ENCODE results near the gene SYT14. TPM values are rescaled to one million over a fixed set of nuclear protein-coding genes. Genes with fewer than 3 reads are reported as not detected.

The SYT14 gene
- total and polyA plus RNA-seq, 11 donors: not detected

- no peak for ATAC-seq
- intact Hi-C loops (cut with DNase I): no loop called here
- Histone ChIP-seq H3K27ac (no peak overlapping the region), H3K9me3 (no peaks in the 10 kb centered on the region), H3K36me3 (no peaks in the 10 kb centered on the region), H3K4me1 (no peaks in the 10 kb centered on the region), H3K4me3 (no peak overlapping the region), H3K27me3 (peaks cover 0 to 21% (median 2%) of the 10 kb centered on the region in 9 donors)
- 45 to 77% (median 68%) methylated on average over 2 of the region's 2 CpGs for WGBS, 4 donors
- TF ChIP-seq, protein P1, sequence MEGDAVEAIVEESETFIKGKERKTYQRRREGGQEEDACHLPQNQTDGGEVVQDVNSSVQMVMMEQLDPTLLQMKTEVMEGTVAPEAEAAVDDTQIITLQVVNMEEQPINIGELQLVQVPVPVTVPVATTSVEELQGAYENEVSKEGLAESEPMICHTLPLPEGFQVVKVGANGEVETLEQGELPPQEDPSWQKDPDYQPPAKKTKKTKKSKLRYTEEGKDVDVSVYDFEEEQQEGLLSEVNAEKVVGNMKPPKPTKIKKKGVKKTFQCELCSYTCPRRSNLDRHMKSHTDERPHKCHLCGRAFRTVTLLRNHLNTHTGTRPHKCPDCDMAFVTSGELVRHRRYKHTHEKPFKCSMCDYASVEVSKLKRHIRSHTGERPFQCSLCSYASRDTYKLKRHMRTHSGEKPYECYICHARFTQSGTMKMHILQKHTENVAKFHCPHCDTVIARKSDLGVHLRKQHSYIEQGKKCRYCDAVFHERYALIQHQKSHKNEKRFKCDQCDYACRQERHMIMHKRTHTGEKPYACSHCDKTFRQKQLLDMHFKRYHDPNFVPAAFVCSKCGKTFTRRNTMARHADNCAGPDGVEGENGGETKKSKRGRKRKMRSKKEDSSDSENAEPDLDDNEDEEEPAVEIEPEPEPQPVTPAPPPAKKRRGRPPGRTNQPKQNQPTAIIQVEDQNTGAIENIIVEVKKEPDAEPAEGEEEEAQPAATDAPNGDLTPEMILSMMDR (IDR thresholded peaks at IDR 0.05): no peak
- no peak for TF ChIP-seq POLR2A (IDR thresholded peaks at IDR 0.05)
- DNase-seq: no peak
Measured at GRCh38 chr1:209945377-209945776, 7.4 kb downstream of the SYT14 start.

DNA sequence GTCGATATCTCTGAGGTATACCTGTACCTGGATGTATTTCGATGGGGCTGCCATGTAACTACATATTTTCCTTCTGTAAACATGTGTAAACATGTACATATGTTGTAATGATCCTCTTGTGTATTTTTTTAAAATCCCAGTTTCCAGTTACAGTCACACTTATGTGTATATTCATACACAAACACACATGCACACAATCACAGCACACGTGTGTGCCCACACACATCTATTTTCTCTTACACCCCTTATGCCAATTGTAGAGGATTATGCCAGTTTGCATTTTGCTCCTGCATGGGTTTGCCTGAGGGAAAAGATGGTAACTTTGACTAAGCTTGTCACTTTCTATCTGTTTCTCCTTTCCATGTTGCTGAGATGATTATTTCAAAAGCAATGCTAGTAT is 10.1 kb downstream of the SYT14 start:
- TF ChIP-seq, protein P1 (IDR thresholded peaks at IDR 0.05): no peak
- no peak for TF ChIP-seq POLR2A (IDR thresholded peaks at IDR 0.05)
- Histone ChIP-seq H3K36me3 (no peaks in the 10 kb centered on the region), H3K9me3 (no peaks in the 10 kb centered on the region), H3K27me3 (peaks cover 0 to 5% (median 0%) of the 10 kb centered on the region in 9 donors), H3K4me3 (no peak overlapping the region), H3K27ac (no peak overlapping the region), H3K4me1 (no peaks in the 10 kb centered on the region)
- 74 to 81% (median 77%) methylated on average over 3 of the region's 3 CpGs for WGBS, 4 donors
- DNase-seq (no peak), ATAC-seq (no peak)
- intact Hi-C loops (cut with DNase I): no loop called here

DNA sequence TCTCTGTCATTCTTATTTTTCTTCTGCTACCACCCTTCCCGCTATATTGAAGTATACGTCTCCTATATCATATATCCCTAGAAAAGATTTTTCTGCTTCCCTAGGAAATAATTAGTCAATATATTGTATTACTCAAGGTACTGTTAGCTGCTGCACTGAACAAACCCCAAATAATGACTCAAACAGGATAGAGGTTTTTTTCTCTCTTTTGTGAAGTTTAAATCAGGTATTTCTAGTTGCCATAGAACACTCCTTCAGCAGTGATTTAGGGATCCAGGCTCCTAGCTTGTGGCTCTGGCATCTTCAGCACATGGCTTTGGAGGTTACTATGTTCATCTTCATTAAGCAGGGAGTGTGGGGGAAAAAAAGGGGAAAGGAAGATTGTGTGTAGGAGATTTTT is 18.1 kb downstream of the SYT14 start:
- 93 to 99% (median 95%) methylated on average over 2 of the region's 2 CpGs for WGBS, 4 donors
- no peaks in the 10 kb centered on the region for H3K36me3 ChIP-seq
- H3K4me1 ChIP-seq: no peaks in the 10 kb centered on the region
- DNase-seq: no peak
- no peak overlapping the region for H3K4me3 ChIP-seq
- no peak overlapping the region for H3K27ac ChIP-seq
- ATAC-seq: no peak
- no peaks in the 10 kb centered on the region for H3K9me3 ChIP-seq
- H3K27me3 ChIP-seq: peaks cover 0 to 8% (median 0%) of the 10 kb centered on the region in 9 donors
- intact Hi-C loops (cut with DNase I): no loop called here
- no peak for TF ChIP-seq POLR2A (IDR thresholded peaks at IDR 0.05)
- TF ChIP-seq, protein P1 (IDR thresholded peaks at IDR 0.05): no peak

DNA sequence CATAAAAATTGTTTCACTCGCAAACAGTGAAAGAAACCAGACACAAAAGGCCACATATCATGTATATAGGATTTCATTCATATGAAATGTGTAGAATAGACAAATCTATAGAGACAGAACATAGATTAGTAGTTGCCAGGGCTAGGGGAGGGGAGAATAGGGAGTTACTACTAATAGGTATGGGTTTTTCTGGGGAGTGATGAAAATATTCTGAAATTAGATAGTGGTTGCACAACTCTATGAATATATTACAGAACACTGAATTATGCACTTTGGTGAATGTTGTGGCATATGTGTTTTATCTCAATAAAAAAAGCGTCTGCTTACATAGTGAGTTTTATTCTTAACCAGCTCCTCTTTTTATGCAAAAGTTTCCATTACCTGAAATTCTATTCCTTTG is 21.6 kb downstream of the SYT14 start:
- ATAC-seq (no peak), DNase-seq (no peak)
- no peak overlapping the region for H3K27ac ChIP-seq
- no peaks in the 10 kb centered on the region for H3K9me3 ChIP-seq
- no peaks in the 10 kb centered on the region for H3K4me1 ChIP-seq
- no peak overlapping the region for H3K4me3 ChIP-seq
- 83 to 90% (median 86%) methylated on average over 2 of the region's 2 CpGs for WGBS, 4 donors
- no peaks in the 10 kb centered on the region for H3K36me3 ChIP-seq
- intact Hi-C loops (cut with DNase I): no loop called here
- H3K27me3 ChIP-seq: peaks cover 0 to 4% (median 0%) of the 10 kb centered on the region in 9 donors
- TF ChIP-seq, protein P1 (IDR thresholded peaks at IDR 0.05): no peak
- TF ChIP-seq POLR2A (IDR thresholded peaks at IDR 0.05): no peak

All from heart left ventricle (tissue), 16 donors.